Measurements from ENCODE around the gene RAB27A. TPM values are rescaled to one million over a fixed set of nuclear protein-coding genes. Genes with fewer than 3 reads are reported as not detected.

RAB27A gene
- total RNA-seq, 1 experiment from 2014 or later, result 12.3 TPM

DNA sequence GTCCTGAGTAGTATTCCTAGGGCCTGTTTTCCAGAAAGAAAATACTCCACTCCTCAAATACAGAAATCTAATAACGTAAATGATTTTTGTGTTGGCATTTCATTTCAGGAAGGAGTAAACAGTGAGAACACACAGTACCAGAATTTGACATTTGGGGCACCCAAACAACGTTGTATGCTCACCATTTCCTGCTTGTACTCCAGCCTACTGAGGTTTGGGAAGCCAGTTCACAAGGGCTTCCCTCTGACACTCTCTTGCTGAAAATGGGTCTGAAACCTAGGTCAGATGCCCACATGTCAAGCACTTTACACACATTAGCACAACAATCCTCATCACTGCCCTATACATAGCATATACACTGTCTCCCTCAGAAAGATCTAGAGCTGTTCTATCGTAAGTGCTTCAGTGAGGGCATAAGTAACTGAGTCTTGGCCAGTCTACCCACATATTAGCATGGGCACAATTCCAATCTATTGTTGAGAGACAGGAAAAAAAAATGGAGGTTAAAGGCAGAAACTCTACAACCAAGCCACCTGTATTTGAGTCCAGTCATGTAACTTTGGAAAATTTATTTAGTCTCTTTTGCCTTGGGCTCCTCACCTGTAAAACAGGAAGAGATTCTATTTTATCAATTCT, 49.4 kb downstream of the RAB27A start:
- Histone ChIP-seq H3K9me2 (ENCODE audit: insufficient read depth) (no peaks in the 10 kb centered on the region), H3K4me2 (no peak overlapping the region), H3K27me3 (ENCODE audit: insufficient read depth, low read depth) (no peaks in the 10 kb centered on the region), H3K27ac (no peak overlapping the region), H3K79me2 (ENCODE audit: low read depth) (no peaks in the 10 kb centered on the region), H3F3A (ENCODE audit: insufficient read depth, low read depth) (no peaks in the 10 kb centered on the region), H3K4me1 (replicated peaks; ENCODE audit: insufficient read depth) (no peaks in the 10 kb centered on the region), H3K9me3 (ENCODE audit: insufficient read depth, low read depth) (no peaks in the 10 kb centered on the region), H3K4me3 (no peak overlapping the region), H4K20me1 (ENCODE audit: insufficient read depth) (no peaks in the 10 kb centered on the region), H2AFZ (no peak overlapping the region), H3K36me3 (ENCODE audit: low read depth) (no peaks in the 10 kb centered on the region)
- ChIA-PET POLR2A (ENCODE audit: unreplicated experiment) (no interaction called here), CTCF (no interaction called here)
- no peak for DNase-seq
- intact Hi-C loops (cut with micrococcal nuclease; ENCODE audit: unreplicated experiment), result no loop called here
- BruUV-seq (replicated peaks), result no TSS peak
- TF ChIP-seq, protein P1, sequence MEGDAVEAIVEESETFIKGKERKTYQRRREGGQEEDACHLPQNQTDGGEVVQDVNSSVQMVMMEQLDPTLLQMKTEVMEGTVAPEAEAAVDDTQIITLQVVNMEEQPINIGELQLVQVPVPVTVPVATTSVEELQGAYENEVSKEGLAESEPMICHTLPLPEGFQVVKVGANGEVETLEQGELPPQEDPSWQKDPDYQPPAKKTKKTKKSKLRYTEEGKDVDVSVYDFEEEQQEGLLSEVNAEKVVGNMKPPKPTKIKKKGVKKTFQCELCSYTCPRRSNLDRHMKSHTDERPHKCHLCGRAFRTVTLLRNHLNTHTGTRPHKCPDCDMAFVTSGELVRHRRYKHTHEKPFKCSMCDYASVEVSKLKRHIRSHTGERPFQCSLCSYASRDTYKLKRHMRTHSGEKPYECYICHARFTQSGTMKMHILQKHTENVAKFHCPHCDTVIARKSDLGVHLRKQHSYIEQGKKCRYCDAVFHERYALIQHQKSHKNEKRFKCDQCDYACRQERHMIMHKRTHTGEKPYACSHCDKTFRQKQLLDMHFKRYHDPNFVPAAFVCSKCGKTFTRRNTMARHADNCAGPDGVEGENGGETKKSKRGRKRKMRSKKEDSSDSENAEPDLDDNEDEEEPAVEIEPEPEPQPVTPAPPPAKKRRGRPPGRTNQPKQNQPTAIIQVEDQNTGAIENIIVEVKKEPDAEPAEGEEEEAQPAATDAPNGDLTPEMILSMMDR (conservative IDR thresholded peaks at IDR 0.05), result no peak
- TF ChIP-seq EZH2 (IDR thresholded peaks at IDR 0.05; ENCODE audit: low read depth), result no peak

- no peak for TF ChIP-seq EZH2 (IDR thresholded peaks at IDR 0.05; ENCODE audit: low read depth)
- TF ChIP-seq, protein P1 (conservative IDR thresholded peaks at IDR 0.05), result no peak
- no TSS peak for BruUV-seq (replicated peaks)
- ChIA-PET CTCF (no interaction called here), POLR2A (ENCODE audit: unreplicated experiment) (no interaction called here)
- no peak for DNase-seq
- no peaks in the 10 kb centered on the region for H4K20me1 ChIP-seq (ENCODE audit: insufficient read depth)
- H3K9me3 ChIP-seq (ENCODE audit: insufficient read depth, low read depth), result no peaks in the 10 kb centered on the region
- no peak overlapping the region for H3K27ac ChIP-seq
- H3K4me1 ChIP-seq (replicated peaks; ENCODE audit: insufficient read depth), result no peaks in the 10 kb centered on the region
- H3F3A ChIP-seq (ENCODE audit: insufficient read depth, low read depth), result no peaks in the 10 kb centered on the region
- intact Hi-C loops (cut with micrococcal nuclease; ENCODE audit: unreplicated experiment), result no loop called here
- H3K9me2 ChIP-seq (ENCODE audit: insufficient read depth), result no peaks in the 10 kb centered on the region
- no peak overlapping the region for H2AFZ ChIP-seq
- H3K4me2 ChIP-seq, result no peak overlapping the region
- no peaks in the 10 kb centered on the region for H3K36me3 ChIP-seq (ENCODE audit: low read depth)
- H3K27me3 ChIP-seq (ENCODE audit: insufficient read depth, low read depth), result no peaks in the 10 kb centered on the region
- no peak overlapping the region for H3K4me3 ChIP-seq
- H3K79me2 ChIP-seq (ENCODE audit: low read depth), result no peaks in the 10 kb centered on the region
Measured at GRCh38 chr15:55239440-55240124, 50.0 kb downstream of the RAB27A start.

DNA sequence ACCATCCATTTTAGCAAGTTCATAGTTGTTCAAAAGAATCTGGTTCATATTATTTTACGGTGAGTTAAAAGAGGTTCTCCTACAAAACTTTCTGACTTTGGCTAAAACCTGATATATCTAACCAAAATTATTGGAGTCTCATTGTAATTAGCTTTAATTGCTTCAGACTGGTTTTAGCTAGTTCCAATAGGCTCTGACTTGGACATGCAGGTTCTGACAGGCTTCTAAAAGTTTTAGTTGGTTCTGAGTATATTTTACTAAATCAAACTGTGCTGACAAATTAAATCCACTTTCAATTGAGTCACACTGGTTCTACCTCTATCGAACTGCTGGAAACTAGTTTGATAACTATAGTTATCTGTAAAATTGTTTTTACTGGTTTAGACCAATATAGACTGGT, 50.7 kb downstream of the RAB27A start:
- Histone ChIP-seq H3K79me2 (ENCODE audit: low read depth) (no peaks in the 10 kb centered on the region), H3K4me2 (no peak overlapping the region), H3K4me1 (replicated peaks; ENCODE audit: insufficient read depth) (no peaks in the 10 kb centered on the region), H3F3A (ENCODE audit: insufficient read depth, low read depth) (no peaks in the 10 kb centered on the region), H2AFZ (no peak overlapping the region), H3K9me2 (ENCODE audit: insufficient read depth) (no peaks in the 10 kb centered on the region), H3K27ac (no peak overlapping the region), H3K9me3 (ENCODE audit: insufficient read depth, low read depth) (no peaks in the 10 kb centered on the region), H3K27me3 (ENCODE audit: insufficient read depth, low read depth) (no peaks in the 10 kb centered on the region), H3K4me3 (no peak overlapping the region), H4K20me1 (ENCODE audit: insufficient read depth) (no peaks in the 10 kb centered on the region), H3K36me3 (ENCODE audit: low read depth) (no peaks in the 10 kb centered on the region)
- CTCF ChIA-PET, result no interaction called here
- BruUV-seq (replicated peaks), result no TSS peak
- TF ChIP-seq, protein P1 (conservative IDR thresholded peaks at IDR 0.05), result no peak
- no peak for TF ChIP-seq EZH2 (IDR thresholded peaks at IDR 0.05; ENCODE audit: low read depth)
- POLR2A ChIA-PET (ENCODE audit: unreplicated experiment), result no interaction called here
- intact Hi-C loops (cut with micrococcal nuclease; ENCODE audit: unreplicated experiment), result no loop called here
- DNase-seq, result no peak

All from PC-9 (cell line).